Measurements from ENCODE around the gene CXorf58. TPM values are rescaled to one million over a fixed set of nuclear protein-coding genes. Genes with fewer than 3 reads are reported as not detected.

Gene CXorf58
- total and polyA plus RNA-seq, 2 donors (not counting 1 experiment from before 2014, with no cell fraction given) = 0.07 TPM; not detected in 1

- H3K27ac Mint-ChIP-seq = no peak overlapping the region
- no peak overlapping the region for H3K4me2 ChIP-seq (replicated peaks; ENCODE audit: low read depth, low read length, poor library complexity, severe bottlenecking)
- ChIA-PET CTCF (interaction anchor here (1.9 kb wide), 1 partner anchor 14 kb away, joined by 10 read pairs; no protein-coding TSS in a partner anchor), POLR2A (no interaction called here)
- WGBS (ENCODE audit: insufficient coverage) = no CpG with 5 or more reads among the region's 4 CpGs
- H3K9ac ChIP-seq (ENCODE audit: low read length) = no peak overlapping the region
- no peak for DNase-seq
- no peak overlapping the region for H3K4me3 ChIP-seq (ENCODE audit: control extremely low read depth in 1 of 5, extremely low read depth in 1 of 5, insufficient read depth in 1 of 5, low read depth in 2 of 5, low read length in 4 of 5)
- no peaks in the 10 kb centered on the region for H3K4me1 ChIP-seq (ENCODE audit: control insufficient read depth in 2 of 2, insufficient read depth in 2 of 2, low read length in 2 of 2)
- H3K9me3 Mint-ChIP-seq (ENCODE audit: insufficient read depth) = no peaks in the 10 kb centered on the region
- H3K36me3 ChIP-seq (replicated peaks in 1 of 2; ENCODE audit: control extremely low read depth in 1 of 2, control insufficient read depth in 1 of 2, extremely low read depth in 1 of 2, insufficient read depth in 2 of 2, low read length in 1 of 2) = no peaks in the 10 kb centered on the region
- intact Hi-C loops (cut with micrococcal nuclease) = no loop called here
- H3K79me2 ChIP-seq (ENCODE audit: control insufficient read depth, insufficient read depth, low read length) = no peaks in the 10 kb centered on the region
- no peaks in the 10 kb centered on the region for H4K20me1 ChIP-seq (ENCODE audit: control insufficient read depth, insufficient read depth, low read length, poor library complexity, severe bottlenecking)
- no peaks in the 10 kb centered on the region for H3K9me3 ChIP-seq (ENCODE audit: control extremely low read depth in 1 of 3, control insufficient read depth in 2 of 3, insufficient read depth in 1 of 3, low read length in 2 of 3)
- TF ChIP-seq EZH2 (IDR thresholded peaks at IDR 0.05; ENCODE audit: borderline replicate concordance, insufficient read depth, low read depth, low read length, poor library complexity, severe bottlenecking) = no peak
- no peak for ATAC-seq (ENCODE audit: low read depth)
- H3K4me1 Mint-ChIP-seq = no peaks in the 10 kb centered on the region
- no peaks in the 10 kb centered on the region for H3K27me3 Mint-ChIP-seq
- H3K27me3 ChIP-seq (replicated peaks in 1 of 4; ENCODE audit: control extremely low read depth in 1 of 4, control insufficient read depth in 3 of 4, insufficient read depth in 4 of 4, low read length in 3 of 4) = no peaks in the 10 kb centered on the region
- no peak overlapping the region for H3K4me3 Mint-ChIP-seq
- H2AFZ ChIP-seq (ENCODE audit: insufficient read depth, low read depth, low read length, poor library complexity, severe bottlenecking) = no peak overlapping the region
- no peak overlapping the region for H3K27ac ChIP-seq (ENCODE audit: low read length in 2 of 2)
These were observed 19.9 kb upstream of the CXorf58 start for GRCh38 chrX:23887918-23888317.

GRCh38 chrX:23888887-23889501, 18.8 kb upstream of the CXorf58 start:
- H4K20me1 ChIP-seq (ENCODE audit: control insufficient read depth, insufficient read depth, low read length, poor library complexity, severe bottlenecking) = no peaks in the 10 kb centered on the region
- Mint-ChIP-seq H3K27me3 (no peaks in the 10 kb centered on the region), H3K9me3 (ENCODE audit: insufficient read depth) (no peaks in the 10 kb centered on the region), H3K27ac (no peak overlapping the region), H3K4me1 (no peaks in the 10 kb centered on the region), H3K4me3 (no peak overlapping the region)
- intact Hi-C loops (cut with micrococcal nuclease) = no loop called here
- no peak overlapping the region for H3K9ac ChIP-seq (ENCODE audit: low read length)
- no peak overlapping the region for H3K27ac ChIP-seq (ENCODE audit: low read length in 2 of 2)
- H2AFZ ChIP-seq (ENCODE audit: insufficient read depth, low read depth, low read length, poor library complexity, severe bottlenecking) = no peak overlapping the region
- ChIA-PET CTCF (interaction anchor here (1.9 kb wide), 1 partner anchor 13 kb away, joined by 10 read pairs; no protein-coding TSS in a partner anchor), POLR2A (interaction anchor here (0.7 kb wide), 1 partner anchor 85 kb away, joined by 4 read pairs; no protein-coding TSS in a partner anchor)
- no peak for ATAC-seq (ENCODE audit: low read depth)
- no peaks in the 10 kb centered on the region for H3K9me3 ChIP-seq (ENCODE audit: control extremely low read depth in 1 of 3, control insufficient read depth in 2 of 3, insufficient read depth in 1 of 3, low read length in 2 of 3)
- DNase-seq = no peak
- no CpG with 5 or more reads among the region's 3 CpGs for WGBS (ENCODE audit: insufficient coverage)
- H3K27me3 ChIP-seq (replicated peaks in 1 of 4; ENCODE audit: control extremely low read depth in 1 of 4, control insufficient read depth in 3 of 4, insufficient read depth in 4 of 4, low read length in 3 of 4) = no peaks in the 10 kb centered on the region
- H3K4me3 ChIP-seq (ENCODE audit: control extremely low read depth in 1 of 5, extremely low read depth in 1 of 5, insufficient read depth in 1 of 5, low read depth in 2 of 5, low read length in 4 of 5) = no peak overlapping the region
- TF ChIP-seq CTCF (IDR thresholded peaks at IDR 0.05) (no peak), EZH2 (IDR thresholded peaks at IDR 0.05; ENCODE audit: borderline replicate concordance, insufficient read depth, low read depth, low read length, poor library complexity, severe bottlenecking) (no peak)
- H3K36me3 ChIP-seq (replicated peaks in 1 of 2; ENCODE audit: control extremely low read depth in 1 of 2, control insufficient read depth in 1 of 2, extremely low read depth in 1 of 2, insufficient read depth in 2 of 2, low read length in 1 of 2) = no peaks in the 10 kb centered on the region
- H3K4me1 ChIP-seq (ENCODE audit: control insufficient read depth in 2 of 2, insufficient read depth in 2 of 2, low read length in 2 of 2) = no peaks in the 10 kb centered on the region
- H3K79me2 ChIP-seq (ENCODE audit: control insufficient read depth, insufficient read depth, low read length) = no peaks in the 10 kb centered on the region
- no peak overlapping the region for H3K4me2 ChIP-seq (replicated peaks; ENCODE audit: low read depth, low read length, poor library complexity, severe bottlenecking)
